ENCODE results near the gene TPH1.
"Not testable (repeated sequence)": the region's sequence is repeated elsewhere in the genome, so short reads cannot be mapped to it uniquely, and the experiment has no call there.

Gene TPH1

DNA sequence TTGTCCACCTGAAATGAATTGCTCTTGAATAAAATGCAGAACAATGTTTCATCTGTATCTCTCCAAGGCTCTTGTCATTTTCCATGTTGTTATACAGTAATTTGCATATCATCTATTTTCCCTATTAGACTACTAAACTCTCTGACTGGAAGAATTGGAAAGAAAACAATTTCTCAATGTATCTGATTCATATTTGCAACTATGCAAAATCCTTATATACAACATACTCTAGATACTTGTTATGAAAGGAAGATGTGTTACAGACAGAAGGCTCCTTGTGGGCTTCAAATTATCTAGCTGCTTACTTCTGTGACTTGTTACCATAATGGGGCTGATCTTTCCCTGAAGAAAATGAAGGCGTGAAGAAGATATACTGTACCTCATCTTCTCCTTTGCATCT is 23.6 kb downstream of the TPH1 start:
- DNase-seq (ENCODE audit: low read depth in 2 of 3, low spot score in 1 of 3): no peak

- DNase-seq (ENCODE audit: low read depth in 2 of 3, low spot score in 1 of 3): no peak
These were observed 26.4 kb downstream of the TPH1 start for GRCh38 chr11:18019650-18020049.

GRCh38 chr11:18016789-18017188 is 29.3 kb downstream of the TPH1 start:
- DNase-seq (ENCODE audit: low read depth in 2 of 3, low spot score in 1 of 3): no peak

- no peak for DNase-seq (ENCODE audit: low read depth in 2 of 3, low spot score in 1 of 3)
These were observed 31.2 kb downstream of the TPH1 start for GRCh38 chr11:18014876-18015275.

DNA sequence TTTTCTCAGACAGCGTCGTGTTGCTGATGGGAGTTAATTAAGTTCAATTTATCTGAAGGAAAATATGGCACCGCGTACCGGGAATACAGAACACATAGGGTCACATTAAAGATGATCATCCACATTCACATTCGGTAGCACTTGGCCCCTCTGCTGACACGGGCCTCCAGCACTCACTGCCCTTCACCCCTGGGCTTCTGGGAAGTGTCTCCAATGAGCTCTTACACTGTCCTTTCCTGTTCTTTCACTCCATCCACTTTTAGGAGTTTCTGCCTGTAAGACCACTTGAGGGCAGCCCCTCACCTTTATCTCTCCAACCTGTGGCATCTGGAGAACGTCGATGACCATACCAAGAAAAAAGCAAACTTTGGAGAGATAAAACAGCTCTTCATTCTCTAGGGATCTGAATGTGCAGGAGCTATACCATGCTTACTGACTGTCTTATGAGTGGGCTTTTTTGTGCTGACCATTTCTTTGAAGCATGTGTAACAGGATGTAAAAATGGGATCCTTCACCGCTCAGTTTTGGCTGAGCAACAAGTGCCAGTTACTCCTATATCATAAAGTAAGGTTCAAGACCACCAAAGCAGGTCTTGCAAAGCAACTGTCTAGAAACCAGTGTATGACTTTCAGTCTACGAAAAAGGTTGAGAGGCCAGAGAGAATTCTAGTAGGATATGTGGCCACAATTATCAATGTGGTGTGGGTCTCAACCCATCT is 32.1 kb downstream of the TPH1 start:
- no peak for DNase-seq (ENCODE audit: low read depth in 2 of 3, low spot score in 1 of 3)

DNA sequence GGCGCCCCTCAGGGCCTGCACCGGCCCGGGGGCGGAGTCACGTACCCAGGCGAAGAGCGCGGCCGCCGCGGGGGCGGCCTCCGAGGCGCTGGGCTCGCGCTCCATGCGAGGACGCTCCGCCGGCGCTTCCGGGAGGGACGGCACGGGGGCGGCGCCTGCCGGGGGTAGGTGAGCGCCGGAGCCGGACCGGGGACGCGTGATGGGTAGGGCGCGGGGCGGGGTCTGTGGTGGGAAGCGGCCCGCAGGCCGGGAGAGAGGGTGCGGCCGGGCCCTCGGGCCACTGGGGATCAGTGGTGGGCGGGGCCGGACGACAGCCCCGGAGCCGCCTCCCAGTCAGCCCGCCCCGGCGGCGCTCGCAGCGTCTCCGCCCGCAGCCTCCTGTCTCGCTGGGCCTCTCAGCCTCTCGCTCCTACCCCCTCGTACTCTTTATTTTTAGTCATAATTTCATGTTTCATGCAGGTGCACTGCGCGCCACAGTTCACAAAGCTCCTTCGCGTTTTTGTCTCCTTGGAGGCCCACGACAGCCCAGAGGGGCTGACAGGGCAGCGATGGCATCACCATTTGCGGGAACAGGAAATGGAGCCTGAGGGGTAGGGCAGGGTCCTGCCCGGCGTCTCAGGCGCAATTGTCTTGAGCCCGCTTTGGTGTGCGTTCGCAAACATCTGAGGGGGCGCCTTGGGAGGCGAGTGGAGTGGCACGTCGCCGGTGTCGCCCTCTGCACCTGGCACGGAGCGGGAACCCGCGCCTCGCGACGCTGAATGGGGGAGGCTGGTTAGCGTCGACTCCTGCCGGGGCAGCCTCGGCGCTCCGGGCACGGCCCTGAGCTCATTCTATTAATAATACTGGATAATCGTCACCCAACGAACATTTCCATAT is 32.9 kb downstream of the TPH1 start, which contains the start of gene SERGEF:
SERGEF (minus strand) TSS at position 142 of the 876 bp plus-strand sequence; CDS start at position 105, 37 bp downstream.
- DNase-seq (ENCODE audit: low read depth in 2 of 3, low spot score in 1 of 3): peak; percentile 83 to 93 (median 86)

GRCh38 chr11:18012122-18012905 is 33.8 kb downstream of the TPH1 start:
- DNase-seq (ENCODE audit: low read depth in 2 of 3, low spot score in 1 of 3): no peak

GRCh38 chr11:18011633-18012032 is 34.4 kb downstream of the TPH1 start:
- DNase-seq (ENCODE audit: low read depth in 2 of 3, low spot score in 1 of 3): no peak

DNA sequence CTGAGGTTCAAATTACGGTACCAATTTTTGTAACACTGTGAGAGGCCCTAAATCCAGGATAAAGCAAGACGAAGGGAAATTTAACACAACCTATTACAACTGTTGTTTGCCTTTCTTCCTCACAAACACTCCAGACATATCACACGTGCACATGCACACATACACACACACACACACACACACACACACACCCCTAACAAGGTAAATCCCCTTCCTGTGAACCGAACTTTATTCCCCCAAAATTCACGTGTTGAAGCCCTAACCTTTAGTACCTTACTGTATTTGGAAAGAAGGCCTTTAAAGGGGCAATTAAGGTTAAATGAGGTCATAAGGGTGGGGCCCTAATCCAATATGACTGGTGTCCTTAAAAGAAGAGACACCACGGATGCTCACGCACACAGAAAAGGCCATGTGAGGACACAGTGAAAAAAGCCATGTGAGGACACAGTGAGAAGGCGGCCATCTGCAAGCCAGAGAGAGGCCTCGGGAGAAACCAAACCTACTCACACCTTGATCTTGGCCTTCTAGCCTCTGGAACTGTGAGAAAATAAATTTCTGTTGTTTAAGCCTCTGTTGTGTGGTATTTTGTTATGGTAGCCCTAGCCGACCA is 35.0 kb downstream of the TPH1 start:
- no peak for DNase-seq (ENCODE audit: low read depth in 2 of 3, low spot score in 1 of 3)

DNA sequence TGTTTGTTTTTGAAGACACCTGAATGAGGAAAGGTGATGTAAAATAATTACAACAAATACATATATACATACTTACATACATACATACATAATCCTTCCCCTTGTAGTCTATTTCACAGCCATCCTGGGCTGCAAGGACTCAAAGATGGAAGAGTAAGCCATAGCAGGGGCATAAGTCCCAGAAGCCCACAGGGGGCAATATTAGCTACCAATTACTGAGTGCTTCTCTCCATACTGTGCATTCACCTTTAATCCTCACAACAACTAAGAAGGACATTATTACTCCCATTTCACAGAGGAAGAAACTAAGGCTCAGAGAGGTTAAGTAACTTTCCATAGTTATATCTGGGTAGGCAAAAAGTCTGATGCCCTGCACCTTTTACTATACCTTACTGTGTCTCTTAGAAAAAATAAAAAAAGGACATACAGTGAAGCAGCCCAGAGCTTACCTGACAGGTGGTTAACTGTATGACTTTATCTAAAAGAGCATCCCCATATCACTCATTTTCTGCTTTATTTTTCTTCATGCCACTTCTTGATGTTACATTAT is 35.9 kb downstream of the TPH1 start:
- no peak for DNase-seq (ENCODE audit: low read depth in 2 of 3, low spot score in 1 of 3)

GRCh38 chr11:18005376-18006129 is 40.5 kb downstream of the TPH1 start:
- DNase-seq (ENCODE audit: low read depth in 2 of 3, low spot score in 1 of 3): no peak

DNA sequence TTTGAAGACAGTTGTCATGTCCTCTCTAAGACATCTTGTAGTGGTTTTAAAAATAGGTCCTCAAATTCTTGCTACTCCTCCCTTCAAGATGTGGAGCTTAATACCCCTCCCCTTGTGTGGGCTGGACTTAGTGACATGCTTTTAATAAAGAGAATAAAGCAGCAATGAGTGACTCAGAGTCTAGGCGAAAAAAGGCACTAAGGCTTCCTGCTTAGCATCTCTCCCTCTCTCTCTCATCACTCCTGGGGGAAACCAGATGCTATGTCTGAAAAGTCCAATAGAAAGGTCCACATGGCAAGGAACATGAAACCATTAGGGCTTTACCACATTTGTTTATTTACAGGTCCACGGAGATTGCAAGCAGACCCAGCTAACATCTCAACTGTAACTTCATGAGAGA is 44.9 kb downstream of the TPH1 start:
- no peak for DNase-seq (ENCODE audit: low read depth in 2 of 3, low spot score in 1 of 3)

DNA sequence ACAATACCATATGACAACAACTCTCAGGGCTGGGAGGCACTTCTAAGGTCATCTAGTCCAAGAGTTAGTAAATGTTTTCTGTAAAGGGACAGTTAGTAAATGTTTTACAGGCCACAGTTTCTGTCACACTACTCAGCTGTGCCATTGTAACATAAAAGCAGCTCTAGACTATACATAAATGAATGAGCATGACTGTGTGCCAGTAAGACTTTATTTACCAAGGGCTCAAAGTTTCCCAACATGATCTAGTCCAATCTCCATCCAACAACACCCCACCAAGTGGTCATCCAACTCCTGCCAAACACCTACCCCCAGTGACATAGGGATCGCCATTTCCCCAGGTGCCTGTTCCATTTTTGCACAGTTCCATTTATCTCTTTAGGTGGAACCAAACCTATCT is 45.3 kb downstream of the TPH1 start:
- DNase-seq (ENCODE audit: low read depth in 2 of 3, low spot score in 1 of 3): no peak

DNA sequence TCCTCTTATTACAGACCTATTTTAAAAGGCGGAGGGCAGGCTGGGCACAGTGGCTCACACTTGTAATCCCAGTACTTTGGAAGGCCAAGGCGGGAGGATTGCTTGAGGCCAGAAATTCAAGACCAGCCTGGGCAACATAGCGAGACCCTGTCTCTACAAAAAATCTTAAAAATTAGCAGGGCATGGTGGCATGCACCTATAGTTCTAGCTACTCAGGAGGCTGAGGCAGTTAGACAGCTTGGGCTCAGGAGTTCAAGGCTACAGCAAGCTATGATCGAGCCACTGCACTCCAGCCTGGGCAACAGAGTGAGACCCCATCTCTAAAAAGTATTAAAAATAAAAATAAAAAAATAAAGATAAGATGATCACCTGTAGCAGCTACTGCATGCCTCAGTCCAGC is 45.9 kb downstream of the TPH1 start:
- DNase-seq (ENCODE audit: low read depth in 2 of 3, low spot score in 1 of 3): not testable (repeated sequence)
